GM18526 (cell line): ENCODE results near the gene CHIC2.

ENCODE experiments used
- POLR2A ChIP-seq: IDR thresholded peaks from 3 replicates; pipeline ENCODE4 v1.6.1; 2011; ENCODE audit not compliant: insufficient read length; ENCODE audit errors: extremely low read depth

Gene CHIC2

DNA sequence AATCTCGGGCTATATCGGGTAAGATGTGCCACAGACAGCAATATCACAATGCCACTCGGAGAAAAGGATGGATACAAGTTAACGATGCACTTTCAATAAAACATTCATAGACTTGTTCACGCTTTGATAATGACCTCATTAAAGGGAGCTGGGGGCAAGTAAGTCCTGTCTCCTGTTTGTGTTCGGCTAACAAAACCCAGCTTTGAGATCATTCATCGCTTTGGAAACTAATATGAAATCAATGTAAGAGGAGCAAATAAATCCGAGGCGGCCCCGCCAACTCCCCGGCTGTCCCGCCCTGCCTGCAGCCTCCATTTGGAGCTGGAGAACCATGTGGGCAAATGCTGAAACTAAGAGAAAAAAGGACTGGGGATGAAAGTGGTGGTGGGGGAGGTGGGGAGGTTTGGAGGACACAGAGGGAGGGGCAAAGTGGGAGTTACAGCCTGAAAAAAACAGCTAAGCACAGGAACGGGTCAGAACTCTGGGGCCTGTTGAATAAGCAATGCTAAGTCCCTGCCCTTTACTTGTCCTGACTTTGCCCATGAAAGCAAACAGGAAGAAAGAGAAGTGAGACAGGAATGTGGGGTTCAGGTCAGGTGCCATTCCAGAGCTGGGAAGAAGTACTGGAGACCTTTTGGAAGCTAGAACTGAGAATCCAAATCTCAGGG is 32.0 kb upstream of the CHIC2 start:
- TF ChIP-seq POLR2A, result no peak

GRCh38 chr4:54095110-54095825 is 30.9 kb upstream of the CHIC2 start:
- TF ChIP-seq POLR2A, result no peak

- TF ChIP-seq POLR2A, result no peak
Observed at GRCh38 chr4:54094451-54094850, 30.0 kb upstream of the CHIC2 start.

DNA sequence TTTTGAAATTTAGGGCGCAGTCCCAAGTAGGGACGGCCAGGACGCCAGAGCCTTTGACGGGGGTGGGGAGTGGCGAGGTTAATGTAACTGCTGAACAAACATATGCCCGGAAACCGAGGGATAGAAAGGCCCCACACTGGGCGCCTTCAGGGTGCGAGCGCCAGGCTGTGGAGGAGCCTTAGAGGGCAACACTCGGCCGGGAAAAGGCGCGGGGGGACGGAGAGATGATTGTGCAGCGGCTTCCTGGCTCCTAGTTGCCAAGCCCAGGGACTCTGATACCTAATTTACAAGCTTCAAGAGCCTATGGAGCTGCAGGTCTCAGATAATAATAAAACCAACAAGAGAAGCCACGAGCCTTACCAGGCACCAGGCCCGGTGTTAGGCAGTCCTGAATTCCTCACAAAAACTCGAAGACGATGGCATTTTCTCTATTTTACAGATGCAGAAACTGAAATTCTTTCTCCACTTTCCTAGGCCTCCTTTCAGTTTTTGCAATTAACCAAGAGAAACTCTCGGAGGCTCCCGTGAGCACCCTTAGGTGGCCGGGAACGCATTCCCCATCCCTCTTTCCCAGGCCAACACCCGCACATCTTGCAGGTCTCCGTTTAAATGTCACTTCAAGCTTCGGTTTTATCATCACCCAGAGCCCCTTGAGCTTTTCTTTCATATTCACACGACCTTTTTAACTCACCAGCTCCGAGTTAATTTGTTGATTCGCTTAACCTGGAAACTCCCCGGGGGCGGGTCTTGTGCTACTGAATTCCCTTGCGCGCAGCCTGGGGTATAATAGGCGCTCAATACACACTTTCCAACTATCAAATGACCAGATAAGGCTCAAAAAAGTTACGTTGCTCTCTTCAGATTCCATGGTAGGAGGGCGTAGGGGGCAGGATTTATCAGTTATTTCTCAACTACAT is 29.2 kb upstream of the CHIC2 start:
- no peak for TF ChIP-seq POLR2A

- no peak for TF ChIP-seq POLR2A
Observed at GRCh38 chr4:54092405-54093323, 28.3 kb upstream of the CHIC2 start.

DNA sequence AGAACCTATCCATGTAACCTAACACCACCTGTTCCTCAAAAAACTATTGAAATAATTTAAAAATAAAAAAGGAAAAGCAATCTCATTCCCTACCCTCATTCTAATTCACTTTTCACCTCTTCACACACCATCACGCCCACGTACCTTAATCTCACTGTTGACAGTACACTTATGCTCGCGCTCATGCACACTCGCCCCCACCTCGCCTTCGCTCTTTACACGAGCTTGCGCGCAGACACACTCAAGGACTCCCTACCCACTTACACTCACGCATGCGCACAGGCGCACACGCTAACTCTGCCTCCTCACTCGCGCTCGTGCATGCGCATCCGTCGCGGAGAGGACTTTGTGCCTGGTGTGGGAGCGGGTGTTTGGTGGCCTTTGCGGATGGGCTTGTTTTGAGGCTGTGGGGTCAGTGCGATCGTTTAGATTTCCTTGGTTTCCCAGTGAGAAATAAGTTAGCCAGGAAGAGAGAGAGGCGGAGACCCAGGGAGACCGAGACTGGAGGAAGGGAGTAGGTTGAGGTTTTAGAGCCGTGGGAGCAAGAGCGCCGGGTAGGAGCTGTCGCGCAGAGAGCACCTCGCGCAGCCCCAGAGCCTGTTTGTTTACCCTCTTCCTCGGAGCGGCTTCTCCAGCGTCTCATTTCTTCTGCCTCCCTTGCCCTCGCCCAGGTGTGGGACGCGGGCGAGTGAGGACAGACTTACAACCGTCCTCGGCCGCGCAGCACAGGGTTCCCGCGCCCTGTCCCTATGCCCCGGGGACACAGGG is 27.4 kb upstream of the CHIC2 start:
- TF ChIP-seq POLR2A, result no peak

DNA sequence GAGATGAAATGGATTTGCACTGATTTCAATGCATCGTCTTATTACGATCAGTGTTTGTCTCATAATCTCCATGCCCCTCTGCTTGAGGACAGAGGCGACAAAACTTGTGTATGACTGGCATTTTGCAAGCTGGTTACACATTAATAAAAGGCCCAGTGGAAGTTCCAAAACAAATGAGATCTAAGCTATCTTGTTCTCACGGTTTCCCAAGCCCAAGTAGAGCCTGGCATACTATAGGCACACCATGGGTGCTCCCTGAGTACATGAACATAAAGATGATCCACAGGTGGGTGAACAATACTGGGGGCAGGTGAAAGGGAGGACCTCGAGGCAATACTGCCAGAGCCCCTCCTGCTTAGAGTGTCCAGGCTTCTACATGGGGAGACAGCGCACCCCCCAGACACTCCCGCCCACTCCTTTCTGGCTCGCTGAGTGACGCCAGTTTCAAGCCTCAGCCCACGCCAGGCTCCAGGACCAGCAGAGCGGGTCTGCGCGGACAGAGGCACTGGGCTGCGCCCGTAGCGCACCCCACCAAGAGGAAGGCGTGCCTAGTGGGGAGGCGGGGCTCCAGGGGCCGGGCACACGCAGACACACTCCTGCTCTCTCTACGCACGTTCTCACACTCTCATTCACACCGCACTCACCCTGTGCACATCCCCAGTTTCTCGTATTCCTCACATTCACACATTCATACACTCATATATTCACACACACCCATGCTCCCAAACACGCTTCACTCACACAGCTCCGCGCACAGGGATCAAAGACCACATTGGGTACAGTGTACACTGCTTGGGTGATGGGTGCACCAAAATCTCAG is 26.6 kb upstream of the CHIC2 start:
- no peak for TF ChIP-seq POLR2A

- no peak for TF ChIP-seq POLR2A
Observed at GRCh38 chr4:54090404-54090803, 26.0 kb upstream of the CHIC2 start.

DNA sequence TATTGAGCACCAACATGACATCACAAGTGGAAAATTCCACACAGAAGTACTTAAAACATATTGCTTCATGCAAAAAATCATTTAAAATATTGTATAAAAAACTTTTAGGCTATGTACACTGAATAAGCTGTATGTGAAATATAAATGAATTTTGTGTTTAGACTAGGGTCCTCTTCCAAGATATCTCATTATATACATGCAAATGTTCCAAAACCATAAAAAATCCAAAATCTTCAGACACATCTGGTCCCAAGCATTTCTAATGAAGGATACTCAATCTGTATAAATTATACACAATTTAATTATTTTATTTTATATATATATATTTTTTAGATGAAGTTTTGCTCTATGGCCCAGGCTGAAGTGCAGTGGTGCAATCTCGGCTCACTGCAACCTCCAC is 25.5 kb upstream of the CHIC2 start:
- TF ChIP-seq POLR2A, result no peak

- no peak for TF ChIP-seq POLR2A
Observed at GRCh38 chr4:54085284-54085683, 20.9 kb upstream of the CHIC2 start.

GRCh38 chr4:54082168-54082567 is 17.8 kb upstream of the CHIC2 start:
- no peak for TF ChIP-seq POLR2A

- TF ChIP-seq POLR2A, result no peak
Observed at GRCh38 chr4:54077812-54078211, 13.4 kb upstream of the CHIC2 start.

DNA sequence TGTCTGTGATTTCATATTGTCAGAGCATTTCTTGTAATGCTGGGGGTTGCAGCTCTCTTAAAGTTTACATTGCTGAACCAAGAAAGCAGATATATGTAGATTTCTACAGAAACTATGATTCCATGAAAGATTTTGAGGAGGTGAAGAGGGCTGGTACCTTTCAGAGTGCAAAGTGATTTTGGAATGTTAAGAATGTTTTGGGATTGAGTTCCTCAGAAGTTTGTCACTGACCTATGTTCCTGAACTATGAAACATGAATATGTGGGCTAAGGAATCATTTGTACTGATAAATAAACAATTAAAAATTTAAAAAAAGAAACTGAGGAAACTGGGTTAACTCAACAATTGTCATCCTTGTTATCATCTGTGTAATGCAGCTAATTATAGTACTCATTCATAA is 12.3 kb upstream of the CHIC2 start:
- TF ChIP-seq POLR2A, result no peak
